HepG2 (cell line): Measurements from ENCODE around the gene RNASE11. TPM values are rescaled to one million over a fixed set of nuclear protein-coding genes. Genes with fewer than 3 reads are reported as not detected.

Experiments used
- ATAC-seq: fragments of 200-7000 bp; cut with Tn5 transposase; 3 replicates; pipeline ENCODE4 v1.9.1; 2020; ENCODE audit warnings: mild to moderate bottlenecking, moderate library complexity
- BruUV-seq: library from RNA; stranded (reverse); fragments of 400-500 nt; replicated peaks from 2 replicates; lab custom pipeline; 2021; lab: Mats Ljungman, UMichigan
- CTCF ChIA-PET: fragments of 300-600 bp; formaldehyde crosslinking; extraction: SDS; loops from one replicate; lab custom pipeline; 2021; ENCODE audit warnings: low total read pairs, inconsistent platforms, low intra/inter-chr PET ratio; lab: Yijun Ruan, JAX
- POLR2A ChIA-PET: fragments of 350-600 bp; sonication (Branson Sonifier 250); formaldehyde crosslinking; loops from one replicate; lab custom pipeline; 2020; ENCODE audit warnings: antibody characterized with exemption, inconsistent platforms; lab: Yijun Ruan, JAX
- DNase-seq: peaks from one replicate; pipeline ENCODE4 v3.0.0-alpha.2; 2015; ENCODE audit warnings: low spot score
- FAIRE-seq: peaks from 3 replicates; lab custom pipeline; 2011; peaks lifted over from hg19 to GRCh38; lab: Jason Lieb, UNC
- H2AFZ ChIP-seq: one replicate; pipeline ENCODE4 v1.6.1; 2011; ENCODE audit warnings: low read length, inconsistent platforms
- H3K27ac ChIP-seq: fragments of 300-600 bp; 3 replicates; pipeline ENCODE4 v1.8.0; 2011; ENCODE audit warnings: mixed run types, mild to moderate bottlenecking, mixed read lengths, low read length, inconsistent platforms; ENCODE audit not compliant: insufficient read depth; ENCODE audit errors: extremely low read length
- H3K27me3 ChIP-seq, 2 experiments: fragments of 200-600 bp in 1 of 2; 2 replicates in 1 of 2; 3 replicates in 1 of 2; pipeline versions ENCODE4 v1.6.0 to v1.8.0; 2011; ENCODE audit warnings: low read length in 2 of 2, mild to moderate bottlenecking in 2 of 2, moderate library complexity in 2 of 2, inconsistent platforms in 1 of 2; ENCODE audit not compliant: insufficient read depth in 2 of 2, control insufficient read depth in 1 of 2
- H3K36me3 ChIP-seq, 2 experiments: fragments of 200-600 bp in 1 of 2; replicated peaks in 1 of 2; 2 replicates in 1 of 2; 3 replicates in 1 of 2; pipeline versions ENCODE4 v1.5.1 to v1.8.0; 2011; ENCODE audit warnings: low read length in 2 of 2, inconsistent platforms in 1 of 2; ENCODE audit not compliant: insufficient read depth in 2 of 2, control insufficient read depth in 1 of 2
- H3K4me1 ChIP-seq: 2 replicates; pipeline ENCODE4 v1.5.1; 2012; ENCODE audit warnings: low read length, inconsistent platforms; ENCODE audit not compliant: insufficient read depth
- H3K4me2 ChIP-seq: 2 replicates; pipeline ENCODE4 v1.6.0; 2011; ENCODE audit warnings: low read depth, low read length, inconsistent platforms
- H3K4me3 ChIP-seq, 3 experiments: fragments of 200-600 bp in 1 of 3; sonication (generic), shearing (Covaris generic) in 1 of 3; replicated peaks in 1 of 3; 2 replicates each; pipeline ENCODE4 v1.5.1; 2011 to 2016; ENCODE audit warnings: low read length in 3 of 3, inconsistent platforms in 2 of 3, low read depth in 2 of 3, mild to moderate bottlenecking in 2 of 3, control low read depth in 1 of 3, mixed read lengths in 1 of 3; ENCODE audit not compliant: insufficient read depth in 1 of 3
- H3K79me2 ChIP-seq: one replicate; pipeline ENCODE4 v1.6.1; 2011; ENCODE audit warnings: low read length, inconsistent platforms; ENCODE audit not compliant: insufficient read depth
- H3K9ac ChIP-seq: 2 replicates; pipeline ENCODE4 v1.6.0; 2011; ENCODE audit warnings: mild to moderate bottlenecking, low read depth, low read length, inconsistent platforms; ENCODE audit not compliant: insufficient read depth
- H3K9me3 ChIP-seq: 2 replicates; pipeline ENCODE4 v1.5.1; 2012; ENCODE audit warnings: mild to moderate bottlenecking, low read length
- H4K20me1 ChIP-seq: 2 replicates; pipeline ENCODE4 v1.6.0; 2011; ENCODE audit warnings: inconsistent platforms, mild to moderate bottlenecking, low read length, moderate library complexity; ENCODE audit not compliant: insufficient read depth
- CEBPB ChIP-seq: IDR thresholded peaks from 2 replicates; pipeline ENCODE4 v1.6.1; 2011; ENCODE audit warnings: low read depth, low read length, improper control_type of control experiment, borderline replicate concordance
- CENPBD1 ChIP-seq: sonication (generic); formaldehyde crosslinking; IDR thresholded peaks from 2 replicates; pipeline ENCODE4 v1.8.0; 2022; ENCODE audit warnings: missing genetic modification reagents, low read depth, mild to moderate bottlenecking, borderline replicate concordance
- WGBS: methylation state at CpG from one replicate; pipeline ENCODE4 v1.1.6; 2017; ENCODE audit warnings: low lambda C conversion rate; 5-methylcytosine and 5-hydroxymethylcytosine counted together
- in situ Hi-C: cut with HindIII; loops from 2 replicates; pipeline ENCODE4 v1.10.0; 2017; ENCODE audit warnings: low pct_unique_long_range_greater_than_20kb; ENCODE audit not compliant: extremely low pct_ligation_motif_present
- intact Hi-C: fragments of 100-400 bp; cut with micrococcal nuclease; formaldehyde crosslinking; loops from one replicate; pipeline ENCODE4 v1.10.0; 2022; ENCODE audit not compliant: unreplicated experiment
- polyA plus RNA-seq, 8 experiments: library from polyadenylated mRNA; depleted of rRNA in 3 of 8; stranded (reverse) in 7 of 8; unstranded in 1 of 8; fragments of >200 nt; fragmentation: Illumina TruSeq in 4 of 8; extraction: Trizol in 4 of 8; gene quantifications; 2 replicates each; pipeline versions ENCODE4 v1.2.1 to v1.2.3, GENCODE V29; 2011 to 2016; ENCODE audit warnings: low read depth in 4 of 8, missing spikeins in 1 of 8, mixed read lengths in 1 of 8; ENCODE audit not compliant: insufficient read depth in 1 of 8
- total RNA-seq, 5 experiments: library from RNA; depleted of rRNA; stranded (reverse); fragments of >200 nt; fragmentation: Illumina TruSeq; extraction: Trizol; gene quantifications; 2 replicates each; pipeline ENCODE4 v1.2.3, GENCODE V29; 2016; ENCODE audit warnings: low read depth in 1 of 5
- TF ChIP-seq, protein P1 (sequence below): sonication (generic); formaldehyde crosslinking; IDR thresholded peaks from 2 replicates; pipeline ENCODE4 v1.8.1; 2022; ENCODE audit warnings: mild to moderate bottlenecking, missing genetic modification reagents
- TF ChIP-seq, protein P2 (sequence below): sonication (generic); formaldehyde crosslinking; IDR thresholded peaks from 2 replicates; pipeline ENCODE4 v1.4.0; 2020; ENCODE audit warnings: mild to moderate bottlenecking, missing genetic modification reagents

Gene RNASE11
- total and polyA plus RNA-seq, 2 of the 13 experiments (the other 11 are each of a cell fraction or from before 2014, with no cell fraction given), result not detected

DNA sequence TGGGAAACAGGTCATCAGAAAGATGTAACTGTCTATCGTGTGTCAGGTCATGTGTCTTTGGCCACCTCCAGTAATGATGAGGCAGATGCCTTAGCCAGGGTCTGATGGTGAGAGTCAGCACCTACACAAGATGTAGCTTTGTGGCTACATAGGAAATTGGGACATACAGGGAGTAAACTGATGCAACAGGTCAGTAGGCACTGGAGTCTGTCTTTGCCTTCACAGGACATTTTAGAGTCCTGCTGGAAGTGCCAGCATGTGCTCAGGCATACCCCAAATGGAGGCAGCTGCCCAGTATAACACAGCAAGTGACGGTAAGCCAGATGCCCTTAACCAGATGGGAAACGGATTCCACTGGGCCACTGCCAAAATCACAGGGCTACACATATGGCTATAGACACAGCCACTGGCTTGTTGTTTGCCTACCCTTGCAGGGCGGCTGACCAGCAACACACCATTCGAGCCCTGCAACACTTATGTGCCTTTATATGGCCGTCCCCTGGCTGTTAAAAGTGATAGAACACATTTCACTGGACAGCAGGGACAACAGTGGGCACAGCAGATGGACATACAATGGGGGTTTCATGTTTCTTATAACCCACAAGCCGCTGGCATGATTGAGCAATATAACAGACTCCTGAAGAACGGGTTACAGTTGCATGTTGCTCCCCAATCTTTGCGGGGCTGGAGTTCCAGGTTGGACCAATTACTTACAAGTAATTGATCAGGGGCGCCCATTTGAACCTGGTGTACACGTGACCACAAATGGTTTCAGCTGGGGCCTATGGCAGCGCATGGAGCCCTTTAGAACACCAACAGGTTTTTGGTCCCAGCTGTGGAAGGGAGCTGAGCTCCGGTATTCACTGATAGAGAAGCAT, 16.3 kb upstream of the RNASE11 start:
- peaks cover 0 to under 1% of the 10 kb centered on the region in 2 experiments; a peak in 2 of 5 replicates for H3K27me3 ChIP-seq
- H2AFZ ChIP-seq, result no peak overlapping the region
- ATAC-seq (no peak), FAIRE-seq (no peak), DNase-seq (no peak)
- ChIA-PET CTCF (no interaction called here), POLR2A (no interaction called here)
- WGBS, result 64% methylated on average over 11 of the region's 13 CpGs
- TF ChIP-seq, protein P1, sequence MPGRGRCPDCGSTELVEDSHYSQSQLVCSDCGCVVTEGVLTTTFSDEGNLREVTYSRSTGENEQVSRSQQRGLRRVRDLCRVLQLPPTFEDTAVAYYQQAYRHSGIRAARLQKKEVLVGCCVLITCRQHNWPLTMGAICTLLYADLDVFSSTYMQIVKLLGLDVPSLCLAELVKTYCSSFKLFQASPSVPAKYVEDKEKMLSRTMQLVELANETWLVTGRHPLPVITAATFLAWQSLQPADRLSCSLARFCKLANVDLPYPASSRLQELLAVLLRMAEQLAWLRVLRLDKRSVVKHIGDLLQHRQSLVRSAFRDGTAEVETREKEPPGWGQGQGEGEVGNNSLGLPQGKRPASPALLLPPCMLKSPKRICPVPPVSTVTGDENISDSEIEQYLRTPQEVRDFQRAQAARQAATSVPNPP (CRISPR knock-in tag), result no peak
- TF ChIP-seq CEBPB, result peak; percentile 37; the same call in 1 of the 2 replicates
- TF ChIP-seq CENPBD1 (CRISPR knock-in tag), result no peak
- TF ChIP-seq, protein P2, sequence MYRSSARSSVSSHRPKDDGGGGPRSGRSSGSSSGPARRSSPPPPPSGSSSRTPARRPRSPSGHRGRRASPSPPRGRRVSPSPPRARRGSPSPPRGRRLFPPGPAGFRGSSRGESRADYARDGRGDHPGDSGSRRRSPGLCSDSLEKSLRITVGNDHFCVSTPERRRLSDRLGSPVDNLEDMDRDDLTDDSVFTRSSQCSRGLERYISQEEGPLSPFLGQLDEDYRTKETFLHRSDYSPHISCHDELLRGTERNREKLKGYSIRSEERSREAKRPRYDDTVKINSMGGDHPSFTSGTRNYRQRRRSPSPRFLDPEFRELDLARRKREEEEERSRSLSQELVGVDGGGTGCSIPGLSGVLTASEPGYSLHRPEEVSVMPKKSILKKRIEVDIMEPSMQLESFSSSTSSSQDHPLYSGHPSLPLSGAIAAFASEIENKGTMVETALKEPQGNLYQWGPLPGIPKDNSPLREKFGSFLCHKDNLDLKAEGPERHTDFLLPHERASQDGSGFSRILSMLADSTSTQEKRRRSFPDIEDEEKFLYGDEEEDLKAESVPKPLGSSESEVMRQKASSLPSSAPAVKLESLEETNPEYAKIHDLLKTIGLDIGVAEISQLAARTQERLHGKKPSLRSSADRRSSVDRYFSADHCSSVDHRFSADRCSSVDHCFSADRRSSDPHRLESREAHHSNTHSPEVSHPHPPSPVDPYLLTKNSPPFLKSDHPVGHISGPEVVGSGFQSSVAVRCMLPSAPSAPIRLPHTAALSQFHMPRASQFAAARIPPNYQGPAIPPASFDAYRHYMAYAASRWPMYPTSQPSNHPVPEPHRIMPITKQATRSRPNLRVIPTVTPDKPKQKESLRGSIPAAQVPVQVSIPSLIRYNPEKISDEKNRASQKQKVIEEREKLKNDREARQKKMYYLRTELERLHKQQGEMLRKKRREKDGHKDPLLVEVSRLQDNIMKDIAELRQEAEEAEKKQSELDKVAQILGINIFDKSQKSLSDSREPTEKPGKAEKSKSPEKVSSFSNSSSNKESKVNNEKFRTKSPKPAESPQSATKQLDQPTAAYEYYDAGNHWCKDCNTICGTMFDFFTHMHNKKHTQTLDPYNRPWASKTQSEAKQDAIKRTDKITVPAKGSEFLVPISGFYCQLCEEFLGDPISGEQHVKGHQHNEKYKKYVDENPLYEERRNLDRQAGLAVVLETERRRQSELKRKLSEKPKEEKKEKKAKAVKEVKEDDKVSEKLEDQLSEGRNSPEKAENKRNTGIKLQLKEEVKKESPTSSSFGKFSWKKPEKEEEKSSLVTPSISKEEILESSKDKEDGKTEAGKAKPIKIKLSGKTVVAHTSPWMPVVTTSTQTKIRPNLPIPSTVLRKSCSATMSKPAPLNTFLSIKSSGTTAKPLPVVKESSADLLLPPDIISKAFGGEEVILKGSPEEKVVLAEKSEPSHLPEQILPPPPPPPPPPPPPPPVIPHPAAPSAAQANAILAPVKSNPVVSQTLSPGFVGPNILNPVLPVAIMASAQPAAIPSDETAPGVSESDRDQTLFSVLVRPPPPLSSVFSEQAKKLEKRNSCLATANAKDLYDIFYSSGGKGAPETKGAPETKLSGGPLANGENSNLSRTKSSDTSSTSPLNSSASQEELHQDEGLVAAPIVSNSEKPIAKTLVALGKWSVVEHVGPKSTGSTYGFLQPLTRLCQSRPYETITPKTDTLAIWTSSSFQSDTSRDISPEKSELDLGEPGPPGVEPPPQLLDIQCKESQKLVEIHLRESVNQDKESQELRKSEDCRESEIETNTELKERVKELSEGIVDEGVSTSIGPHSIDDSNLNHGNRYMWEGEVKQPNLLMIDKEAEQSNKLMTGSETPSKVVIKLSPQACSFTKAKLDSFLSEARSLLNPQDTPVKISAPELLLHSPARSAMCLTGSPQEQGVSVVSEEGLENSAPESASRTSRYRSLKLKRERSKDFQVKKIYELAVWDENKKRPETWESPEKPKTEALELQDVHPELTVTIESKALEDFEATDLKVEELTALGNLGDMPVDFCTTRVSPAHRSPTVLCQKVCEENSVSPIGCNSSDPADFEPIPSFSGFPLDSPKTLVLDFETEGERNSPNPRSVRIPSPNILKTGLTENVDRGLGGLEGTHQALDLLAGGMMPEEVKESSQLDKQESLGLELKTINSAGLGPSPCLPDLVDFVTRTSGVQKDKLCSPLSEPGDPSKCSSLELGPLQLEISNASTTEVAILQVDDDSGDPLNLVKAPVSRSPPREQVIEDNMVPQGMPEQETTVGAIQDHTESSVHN (CRISPR knock-in tag), result no peak
- no peak overlapping the region for H3K4me2 ChIP-seq
- H3K79me2 ChIP-seq, result no peaks in the 10 kb centered on the region
- no peaks in the 10 kb centered on the region for H4K20me1 ChIP-seq
- H3K27ac ChIP-seq, result no peak overlapping the region
- no peak overlapping the region for H3K9ac ChIP-seq
- in situ Hi-C loops (loop anchor here (25.0 kb wide), 1 partner anchor 142 kb away; the partner anchor contains the start of genes APEX1, OSGEP, PIP4P1 and PNP), intact Hi-C loops (no loop called here)
- no peaks in the 10 kb centered on the region for H3K36me3 ChIP-seq
- BruUV-seq, result no TSS peak
- H3K4me3 ChIP-seq, result no peak overlapping the region
- H3K4me1 ChIP-seq, result peaks cover 39% of the 10 kb centered on the region
- no peaks in the 10 kb centered on the region for H3K9me3 ChIP-seq
